K562 (cell line): ENCODE data around the gene TTC5. TPM values are rescaled to one million over a fixed set of nuclear protein-coding genes. Genes with fewer than 3 reads are reported as not detected.

Experiments used
- BDP1 ChIP-seq: IDR thresholded peaks from 3 replicates; pipeline ENCODE4 v1.6.1; 2011; ENCODE audit not compliant: insufficient read length, insufficient read depth
- BRD4 ChIP-seq: fragments of 200-600 bp; sonication (generic); IDR thresholded peaks from 2 replicates; pipeline ENCODE4 v1.6.1; 2017; ENCODE audit warnings: inconsistent platforms
- BRF2 ChIP-seq: IDR thresholded peaks from 3 replicates; pipeline ENCODE4 v1.6.1; 2011; ENCODE audit warnings: borderline replicate concordance, mild to moderate bottlenecking; ENCODE audit not compliant: insufficient read length, insufficient read depth
- CREB3L1 ChIP-seq: fragments of 450-650 bp; IDR thresholded peaks from 2 replicates; pipeline ENCODE4 v1.6.1; 2014; ENCODE audit warnings: low read depth, mild to moderate bottlenecking, moderate library complexity, borderline replicate concordance
- CREM ChIP-seq: IDR thresholded peaks from 2 replicates; pipeline ENCODE4 v1.6.1; 2014; ENCODE audit warnings: antibody characterized with exemption, low read depth
- HCFC1 ChIP-seq: IDR thresholded peaks from 2 replicates; pipeline ENCODE4 v1.6.1; 2012; ENCODE audit warnings: low read depth, low read length, improper control_type of control experiment
- HES1 ChIP-seq: fragments of 450-650 bp; IDR thresholded peaks from 2 replicates; pipeline ENCODE4 v1.6.1; 2016; ENCODE audit warnings: low read depth, mild to moderate bottlenecking, moderate library complexity
- ID3 ChIP-seq, 2 experiments: fragments of 250-450 bp in 1 of 2; fragments of 450-650 bp in 1 of 2; sonication (Bioruptor Pico) in 1 of 2; IDR thresholded peaks; 2 replicates each; pipeline versions ENCODE4 v1.6.1 to v1.8.0; 2016 to 2021; ENCODE audit warnings: mild to moderate bottlenecking in 2 of 2, moderate library complexity in 2 of 2, missing compliant biosample characterization in 1 of 2, missing genetic modification characterization in 1 of 2
- KLF1 ChIP-seq: fragments of 450-650 bp; IDR thresholded peaks from 2 replicates; pipeline ENCODE4 v1.6.1; 2016; ENCODE audit warnings: missing genetic modification characterization, missing compliant biosample characterization
- MAX ChIP-seq: sonication (generic); formaldehyde crosslinking; IDR thresholded peaks from 2 replicates; pipeline ENCODE4 v1.9.0; 2022; ENCODE audit warnings: mild to moderate bottlenecking, missing genetic modification reagents
- NFRKB ChIP-seq: fragments of 450-650 bp; IDR thresholded peaks from 2 replicates; pipeline ENCODE4 v1.6.1; 2016; ENCODE audit warnings: low read depth
- PBX2 ChIP-seq, 2 experiments: IDR thresholded peaks in 1 of 2; conservative IDR thresholded peaks in 1 of 2; 2 replicates each; pipeline ENCODE4 v1.6.1; 2016; ENCODE audit warnings: low read depth in 2 of 2, mild to moderate bottlenecking in 1 of 2, missing compliant biosample characterization in 1 of 2, missing genetic modification characterization in 1 of 2, moderate library complexity in 1 of 2
- PHF20 ChIP-seq: fragments of 450-650 bp; IDR thresholded peaks from 2 replicates; pipeline ENCODE4 v1.6.1; 2018; ENCODE audit not compliant: partially characterized antibody
- PKNOX1 ChIP-seq: fragments of 450-650 bp; IDR thresholded peaks from 2 replicates; pipeline ENCODE4 v1.6.1; 2016
- SIN3A ChIP-seq, 2 experiments: fragments of 150-350 bp in 1 of 2; IDR thresholded peaks; 2 replicates each; pipeline ENCODE4 v1.6.1; 2011 to 2016; ENCODE audit warnings: borderline replicate concordance in 2 of 2, low read depth in 2 of 2, low read length in 2 of 2, mild to moderate bottlenecking in 2 of 2, moderate library complexity in 2 of 2; ENCODE audit not compliant: control insufficient read depth in 1 of 2
- SOX6 ChIP-seq: fragments of 450-650 bp; IDR thresholded peaks from 2 replicates; pipeline ENCODE4 v1.6.1; 2014; ENCODE audit warnings: mild to moderate bottlenecking
- TAF9B ChIP-seq: fragments of 450-650 bp; IDR thresholded peaks from 2 replicates; pipeline ENCODE4 v1.6.1; 2018; ENCODE audit warnings: mild to moderate bottlenecking; ENCODE audit not compliant: partially characterized antibody
- ZNF76 ChIP-seq: fragments of 250-450 bp; sonication (Bioruptor Pico); IDR thresholded peaks from 2 replicates; pipeline ENCODE4 v1.4.0; 2020; ENCODE audit warnings: mild to moderate bottlenecking, moderate library complexity, borderline replicate concordance
- polyA plus RNA-seq, 8 experiments: library from polyadenylated mRNA; depleted of rRNA in 4 of 8; stranded (reverse) in 5 of 8; unstranded in 3 of 8; fragments of >200 nt; fragmentation: Nextera tagmentation in 2 of 8; fragmentation: Illumina TruSeq in 1 of 8; extraction: Ambion mirVana in 2 of 8; extraction: Trizol in 1 of 8; gene quantifications; 2 replicates each; pipeline versions ENCODE4 v1.2.1 to v1.2.3, GENCODE V29; 2011 to 2014; ENCODE audit warnings: inconsistent platforms in 1 of 8, missing spikeins in 1 of 8
- total RNA-seq, 7 experiments: library from RNA; depleted of rRNA in 6 of 7; stranded (reverse); fragments of >200 nt in 6 of 7; fragmentation: Illumina TruSeq in 2 of 7; extraction: Trizol in 2 of 7; gene quantifications; 2 replicates each; pipeline versions ENCODE4 v1.2.1 to v1.2.3, GENCODE V29; 2011 to 2021; ENCODE audit warnings: low replicate concordance in 1 of 7

Gene TTC5
- total and polyA plus RNA-seq, 9 of the 15 experiments (the other 6 are each of a cell fraction or from before 2014, with no cell fraction given) = 4.8 to 17.1 (median 7.5) TPM

GRCh38 chr14:20343092-20343861 is 37.5 kb upstream of the TTC5 start, which contains the start of gene PARP2 (continued):
- TF ChIP-seq SIN3A (IDR thresholded peaks at IDR 0.05; ENCODE audit: borderline replicate concordance in 2 of 2, control insufficient read depth in 1 of 2, low read depth in 2 of 2, low read length in 2 of 2) (peak in 1 of 2 experiments; percentile 49; a peak in 1 of 4 replicates), PHF20 (peak; percentile 73), MAX (CRISPR knock-in tag) (peak; percentile 75), BRF2 (peak; percentile 83), HES1 (no peak), CREM (peak; percentile 99), CREB3L1 (peak; percentile 66; the same call in 1 of the 2 replicates), PBX2 (CRISPR knock-in tag; IDR thresholded peaks at IDR 0.05; ENCODE audit: low read depth) (peak; percentile 57), PBX2 (tag; conservative IDR thresholded peaks at IDR 0.05; ENCODE audit: low read depth) (peak; percentile 83), BRD4 (no peak), NFRKB (peak; percentile 60; the same call in 1 of the 2 replicates), TAF9B (peak; percentile 46), PKNOX1 (peak; percentile 96), ID3 (CRISPR knock-in tag; IDR thresholded peaks at IDR 0.05) (no peak), ID3 (tag; IDR thresholded peaks at IDR 0.05) (no peak), HCFC1 (peak; percentile 66), BDP1 (peak; percentile 41), KLF1 (tag) (peak; percentile 49; the same call in 1 of the 2 replicates), SOX6 (peak; percentile 50; the same call in 1 of the 2 replicates), ZNF76 (CRISPR knock-in tag) (0 out of 2 replicates have a peak, but pooled peaks have one; percentile 35)
